ENCODE measurements around the gene PYHIN1.

PYHIN1 gene

GRCh38 chr1:158931055-158931737 lies at the start of gene PYHIN1:
TSS of gene PYHIN1 (plus strand) at chr1:158931552. CDS start at chr1:158936911, 5,359 bp downstream.
- no peak for DNase-seq

- DNase-seq = no peak
Observed at GRCh38 chr1:158893654-158894053, 37.7 kb upstream of the PYHIN1 start.

GRCh38 chr1:158898722-158899121 lies 32.6 kb upstream of the PYHIN1 start:
- no peak for DNase-seq

GRCh38 chr1:158901623-158902022 lies 29.7 kb upstream of the PYHIN1 start:
- no peak for DNase-seq

- DNase-seq = no peak
Observed at GRCh38 chr1:158916085-158916484, 15.3 kb upstream of the PYHIN1 start.

GRCh38 chr1:158924677-158925076 lies 6.7 kb upstream of the PYHIN1 start:
- no peak for DNase-seq

GRCh38 chr1:158930504-158930903 lies 848 bp upstream of the PYHIN1 start:
- no peak for DNase-seq

GRCh38 chr1:158932171-158932570 lies 819 bp downstream of the PYHIN1 start:
- no peak for DNase-seq

- no peak for DNase-seq
Observed at GRCh38 chr1:158933621-158934020, 2.3 kb downstream of the PYHIN1 start.

- no peak for DNase-seq
Observed at GRCh38 chr1:158939180-158939579, 7.8 kb downstream of the PYHIN1 start.

GRCh38 chr1:158941317-158941716 lies 10.0 kb downstream of the PYHIN1 start:
- DNase-seq = no peak

GRCh38 chr1:158942490-158942889 lies 11.1 kb downstream of the PYHIN1 start:
- no peak for DNase-seq

GRCh38 chr1:158943059-158943458 lies 11.7 kb downstream of the PYHIN1 start:
- DNase-seq = no peak

- no peak for DNase-seq
Observed at GRCh38 chr1:158945061-158945460, 13.7 kb downstream of the PYHIN1 start.

- DNase-seq = no peak
Observed at GRCh38 chr1:158946785-158947184, 15.4 kb downstream of the PYHIN1 start.

- no peak for DNase-seq
Observed at GRCh38 chr1:158951956-158952355, 20.6 kb downstream of the PYHIN1 start.

- DNase-seq = no peak
Observed at GRCh38 chr1:158952416-158952815, 21.1 kb downstream of the PYHIN1 start.

GRCh38 chr1:158961178-158961577 lies 29.8 kb downstream of the PYHIN1 start:
- DNase-seq = no peak

GRCh38 chr1:158962983-158963382 lies 31.6 kb downstream of the PYHIN1 start:
- no peak for DNase-seq

- no peak for DNase-seq
Observed at GRCh38 chr1:158969166-158969565, 37.8 kb downstream of the PYHIN1 start.

- DNase-seq = no peak
Observed at GRCh38 chr1:158969855-158970254, 38.5 kb downstream of the PYHIN1 start.

- no peak for DNase-seq
Observed at GRCh38 chr1:158972841-158973240, 41.5 kb downstream of the PYHIN1 start.

- no peak for DNase-seq
Observed at GRCh38 chr1:158976219-158976618, 44.9 kb downstream of the PYHIN1 start.

- DNase-seq = no peak
Observed at GRCh38 chr1:158978730-158979129, 47.4 kb downstream of the PYHIN1 start.

Data from amygdala (tissue), 56 donors.